WTC11 (cell line): ENCODE measurements around the gene ABHD4. TPM values are rescaled to one million over a fixed set of nuclear protein-coding genes. Genes with fewer than 3 reads are reported as not detected.

ENCODE experiments used
- ATAC-seq: fragments of 200-7000 bp; cut with Tn5 transposase; 2 replicates; pipeline ENCODE4 v1.10.0; 2021; ENCODE audit warnings: mild to moderate bottlenecking, moderate library complexity
- CTCF ChIA-PET: fragments of 300-600 bp; sonication (Branson Sonifier 250); formaldehyde crosslinking; loops from one replicate; lab custom pipeline; 2021; ENCODE audit warnings: antibody characterized with exemption; lab: Charles Lee
- POLR2A ChIA-PET: fragments of 350-600 bp; sonication (Branson Sonifier 250); formaldehyde crosslinking; loops from one replicate; lab custom pipeline; 2021; ENCODE audit warnings: antibody characterized with exemption; lab: Charles Lee
- DNase-seq: peaks from one replicate; pipeline ENCODE4 v3.0.0; 2021; ENCODE audit warnings: low spot score
- H3K27ac Mint-ChIP-seq: 2 replicates; pipeline ENCODE4 v1.8.0; 2021; ENCODE audit warnings: mixed read lengths
- H3K27me3 Mint-ChIP-seq: 2 replicates; pipeline ENCODE4 v1.8.0; 2021; ENCODE audit warnings: low read depth, mild to moderate bottlenecking, moderate library complexity, mixed read lengths
- H3K36me3 Mint-ChIP-seq: 2 replicates; pipeline ENCODE4 v1.8.0; 2021; ENCODE audit warnings: mixed read lengths
- H3K4me1 Mint-ChIP-seq: 2 replicates; pipeline ENCODE4 v1.8.0; 2022; ENCODE audit warnings: mixed read lengths
- H3K4me3 Mint-ChIP-seq: 2 replicates; pipeline ENCODE4 v1.8.0; 2021; ENCODE audit warnings: mild to moderate bottlenecking, moderate library complexity, mixed read lengths
- H3K9me3 Mint-ChIP-seq: 2 replicates; pipeline ENCODE4 v1.8.0; 2021; ENCODE audit warnings: mixed read lengths
- CDX4 ChIP-seq: fragments of 250-450 bp; sonication (Bioruptor Pico); IDR thresholded peaks from 2 replicates; pipeline ENCODE4 v1.9.0; 2021; ENCODE audit warnings: moderate library complexity, mild to moderate bottlenecking, inconsistent platforms, borderline replicate concordance
- FOXJ3 ChIP-seq: sonication (generic); formaldehyde crosslinking; IDR thresholded peaks from 2 replicates; pipeline ENCODE4 v1.9.0; 2021; ENCODE audit warnings: missing genetic modification reagents, mild to moderate bottlenecking, borderline replicate concordance
- HMGA2 ChIP-seq: fragments of 250-450 bp; sonication (Bioruptor Pico); IDR thresholded peaks from 2 replicates; pipeline ENCODE4 v1.4.0; 2021; ENCODE audit warnings: mild to moderate bottlenecking, moderate library complexity
- IRF2 ChIP-seq: sonication (generic); formaldehyde crosslinking; IDR thresholded peaks from 2 replicates; pipeline ENCODE4 v1.8.0; 2022; ENCODE audit warnings: low read depth, missing genetic modification reagents, borderline replicate concordance
- MLX ChIP-seq: sonication (generic); formaldehyde crosslinking; IDR thresholded peaks from 2 replicates; pipeline ENCODE4 v1.8.1; 2023; ENCODE audit warnings: mild to moderate bottlenecking, missing genetic modification reagents, moderate library complexity
- NR1H2 ChIP-seq: sonication (generic); formaldehyde crosslinking; IDR thresholded peaks from 2 replicates; pipeline ENCODE4 v1.9.0; 2021; ENCODE audit warnings: mild to moderate bottlenecking, moderate library complexity, missing genetic modification reagents
- PRDM15 ChIP-seq: sonication (generic); formaldehyde crosslinking; IDR thresholded peaks from 2 replicates; pipeline ENCODE4 v1.8.0; 2022; ENCODE audit warnings: missing genetic modification reagents
- PREB ChIP-seq: sonication (generic); formaldehyde crosslinking; IDR thresholded peaks from 2 replicates; pipeline ENCODE4 v1.8.1; 2022; ENCODE audit warnings: mild to moderate bottlenecking, missing genetic modification reagents, moderate library complexity, borderline replicate concordance
- RELA ChIP-seq: sonication (generic); formaldehyde crosslinking; IDR thresholded peaks from 2 replicates; pipeline ENCODE4 v1.8.1; 2022; ENCODE audit warnings: missing genetic modification reagents, mild to moderate bottlenecking, borderline replicate concordance
- ZNF219 ChIP-seq: sonication (generic); formaldehyde crosslinking; IDR thresholded peaks from 2 replicates; pipeline ENCODE4 v1.8.0; 2023; ENCODE audit warnings: missing genetic modification reagents, mild to moderate bottlenecking, borderline replicate concordance
- ZNF232 ChIP-seq: sonication (generic); formaldehyde crosslinking; IDR thresholded peaks from 2 replicates; pipeline ENCODE4 v1.8.0; 2022; ENCODE audit warnings: mild to moderate bottlenecking, missing genetic modification reagents
- ZNF532 ChIP-seq: fragments of 250-450 bp; sonication (Bioruptor Pico); IDR thresholded peaks from 2 replicates; pipeline ENCODE4 v1.9.0; 2021; ENCODE audit warnings: mild to moderate bottlenecking, borderline replicate concordance
- total RNA-seq: library from RNA; stranded (reverse); gene quantifications from 3 replicates; pipeline ENCODE4 v1.2.3, GENCODE V29; 2021

Gene ABHD4
- total RNA-seq, 1 experiment from 2014 or later = 33.9 TPM

- Mint-ChIP-seq H3K4me1 (peaks cover 42% of the 10 kb centered on the region), H3K4me3 (no peak overlapping the region), H3K9me3 (no peaks in the 10 kb centered on the region), H3K36me3 (no peaks in the 10 kb centered on the region), H3K27ac (no peak overlapping the region), H3K27me3 (peaks cover under 1% of the 10 kb centered on the region; the same call in 1 of the 2 replicates)
- no peak for DNase-seq
- CTCF ChIA-PET = interaction anchor here (1.2 to 10.2 kb wide), 3 partner anchors 19 to 59 kb away, joined by 3 to 117 read pairs (median 13); no protein-coding TSS in a partner anchor
- TF ChIP-seq CDX4 = no peak
- no peak for TF ChIP-seq IRF2 (CRISPR knock-in tag)
- no peak for TF ChIP-seq ZNF232
- no peak for TF ChIP-seq HMGA2 (CRISPR knock-in tag)
- TF ChIP-seq PRDM15 (CRISPR knock-in tag) = no peak
- no peak for TF ChIP-seq FOXJ3 (CRISPR knock-in tag)
- no peak for TF ChIP-seq PREB
- no peak for TF ChIP-seq NR1H2 (CRISPR knock-in tag)
- TF ChIP-seq ZNF532 (CRISPR knock-in tag) = no peak
- TF ChIP-seq MLX = no peak
- no peak for TF ChIP-seq ZNF219
- no peak for ATAC-seq
- POLR2A ChIA-PET = no interaction called here
These were observed 3.9 kb upstream of the ABHD4 start for GRCh38 chr14:22594156-22594716.

- TF ChIP-seq RELA (no peak), PRDM15 (CRISPR knock-in tag) (no peak)
- POLR2A ChIA-PET = no interaction called here
- CTCF ChIA-PET = interaction anchor here (0.7 to 10.2 kb wide), 5 partner anchors 7 to 57 kb away, joined by 3 to 117 read pairs (median 5); partner anchors contain the start of genes DAD1 and OR6J1
- no peaks in the 10 kb centered on the region for H3K9me3 Mint-ChIP-seq
- H3K4me1 Mint-ChIP-seq = peaks cover 44% of the 10 kb centered on the region
- no peak for DNase-seq
- ATAC-seq = no peak
- H3K27ac Mint-ChIP-seq = no peak overlapping the region
- H3K27me3 Mint-ChIP-seq = no peaks in the 10 kb centered on the region
- H3K4me3 Mint-ChIP-seq = no peak overlapping the region
- no peaks in the 10 kb centered on the region for H3K36me3 Mint-ChIP-seq
These were observed 1.7 kb upstream of the ABHD4 start for GRCh38 chr14:22596354-22596879.
